Activated CD4-positive, alpha-beta T cell treated with anti-CD3 and anti-CD28 coated beads for 24 hours (primary cell): ENCODE results near the gene OR52A5.

Source experiments
- DNase-seq, 2 donors: peaks; one replicate each; pipeline ENCODE4 v3.0.0-alpha.2; 2020; ENCODE audit warnings: low read depth in 2 of 2

Gene OR52A5

GRCh38 chr11:5117588-5117987 is 20.6 kb downstream of the OR52A5 start:
- DNase-seq: no peak

- DNase-seq: no peak
Observed at GRCh38 chr11:5115339-5115738, 22.8 kb downstream of the OR52A5 start.

- DNase-seq: no peak
Observed at GRCh38 chr11:5107285-5107684, 30.9 kb downstream of the OR52A5 start.

GRCh38 chr11:5103066-5103465 is 35.1 kb downstream of the OR52A5 start:
- no peak for DNase-seq

- DNase-seq: no peak
Observed at GRCh38 chr11:5102246-5102645, 35.9 kb downstream of the OR52A5 start.

- no peak for DNase-seq
Observed at GRCh38 chr11:5096011-5096410, 42.1 kb downstream of the OR52A5 start.

GRCh38 chr11:5092821-5093585 is 45.2 kb downstream of the OR52A5 start:
- no peak for DNase-seq

- no peak for DNase-seq
Observed at GRCh38 chr11:5090668-5091067, 47.5 kb downstream of the OR52A5 start.

GRCh38 chr11:5088556-5088955 is 49.6 kb downstream of the OR52A5 start:
- no peak for DNase-seq

- no peak for DNase-seq
Observed at GRCh38 chr11:5083602-5084001, 54.6 kb downstream of the OR52A5 start.

- no peak for DNase-seq
Observed at GRCh38 chr11:5081405-5081804, 56.8 kb downstream of the OR52A5 start.
